ENCODE data around the gene ACADSB. TPM values are rescaled to one million over a fixed set of nuclear protein-coding genes. Genes with fewer than 3 reads are reported as not detected.

Gene ACADSB
- total and polyA plus RNA-seq, 10 donors: 5.1 to 23.9 (median 14.3) TPM

- peaks cover 0 to 39% (median 0%) of the 10 kb centered on the region in 7 donors for H3K27me3 ChIP-seq (replicated peaks in 1 of 7)
- DNase-seq: no peak
- H3K4me3 ChIP-seq: no peak overlapping the region
- H3K9me3 ChIP-seq: no peaks in the 10 kb centered on the region
- TF ChIP-seq POLR2A (IDR thresholded peaks at IDR 0.05) (no peak), CTCF (IDR thresholded peaks at IDR 0.05 in 8 of 11, conservative IDR thresholded peaks at IDR 0.05 in 3 of 11) (no peak), POLR2AphosphoS5 (IDR thresholded peaks at IDR 0.05) (no peak)
- no peaks in the 10 kb centered on the region for H3K4me1 ChIP-seq
- intact Hi-C loops (cut with DNase I; ENCODE audit: low total_unique reads): no loop called here
- 29 to 47% (median 32%) methylated on average over 2 of the region's 2 CpGs; no CpG with 5 or more reads in 2 of the 5 donors for WGBS, 5 donors
- no peak overlapping the region for H3K27ac ChIP-seq
- H3K36me3 ChIP-seq: no peaks in the 10 kb centered on the region
These were observed 93.9 kb downstream of the ACADSB start for GRCh38 chr10:123102673-123103072.

- WGBS, 5 donors: 72 to 80% (median 76%) methylated on average over 9 of the region's 9 CpGs
- DNase-seq: no peak
These were observed 95.1 kb downstream of the ACADSB start for GRCh38 chr10:123103944-123104343.

More at GRCh38 chr10:123103944-123104343, 95.1 kb downstream of the ACADSB start:
- Histone ChIP-seq H3K36me3 (no peaks in the 10 kb centered on the region), H3K4me3 (no peak overlapping the region), H3K27me3 (replicated peaks in 1 of 7) (peaks cover 0 to 35% (median 0%) of the 10 kb centered on the region in 7 donors), H3K4me1 (no peaks in the 10 kb centered on the region), H3K9me3 (no peaks in the 10 kb centered on the region), H3K27ac (no peak overlapping the region)
- intact Hi-C loops (cut with DNase I; ENCODE audit: low total_unique reads): no loop called here
- no peak for TF ChIP-seq CTCF (IDR thresholded peaks at IDR 0.05 in 8 of 11, conservative IDR thresholded peaks at IDR 0.05 in 3 of 11)
- TF ChIP-seq POLR2AphosphoS5 (IDR thresholded peaks at IDR 0.05): no peak
- TF ChIP-seq POLR2A (IDR thresholded peaks at IDR 0.05): no peak

Other genes with a start within 250 kb of the ACADSB start
- gene CUZD1, start 163.1 kb upstream of the ACADSB start, total RNA-seq: 1 to 10 TPM; 1.2 to 2.5 (median 1.8) TPM
- 1 to 10 TPM; 1.1 to 2.4 (median 1.9) TPM for gene CUZD1, start 163.1 kb upstream of the ACADSB start, polyA plus RNA-seq
- gene FAM24B, start 129.4 kb upstream of the ACADSB start, total RNA-seq: 1 to 10 TPM; 2.8 to 8.5 (median 6.0) TPM
- 1 to 10 TPM; 5.2 to 8.2 (median 5.4) TPM for gene FAM24B, start 129.4 kb upstream of the ACADSB start, polyA plus RNA-seq
- gene FAM24A, start 98.4 kb upstream of the ACADSB start, total RNA-seq: not detected
- not detected for gene FAM24A, start 98.4 kb upstream of the ACADSB start, polyA plus RNA-seq
- gene C10orf88, start 54.8 kb upstream of the ACADSB start, total RNA-seq: 10 to 100 TPM in 1 of 7 donors, 1 to 10 TPM in 6; 6.6 to 10.2 (median 8.8) TPM
- 1 to 10 TPM; 4.7 to 6.4 (median 6.3) TPM for gene C10orf88, start 54.8 kb upstream of the ACADSB start, polyA plus RNA-seq
- 1 to 10 TPM; 1.2 to 4.9 (median 2.4) TPM for gene PSTK, start 28.6 kb upstream of the ACADSB start, total RNA-seq
- 1 to 10 TPM; 3.0 to 3.5 (median 3.3) TPM for gene PSTK, start 28.6 kb upstream of the ACADSB start, polyA plus RNA-seq
- gene IKZF5, start 211 bp upstream of the ACADSB start, total RNA-seq: 10 to 100 TPM; 13.9 to 26.7 (median 19.8) TPM
- 10 to 100 TPM in 2 of 3 donors, 1 to 10 TPM in 1; 8.9 to 11.7 (median 10.1) TPM for gene IKZF5, start 211 bp upstream of the ACADSB start, polyA plus RNA-seq
- not detected for gene HMX3, start 127.0 kb downstream of the ACADSB start, total RNA-seq
- not detected for gene HMX3, start 127.0 kb downstream of the ACADSB start, polyA plus RNA-seq
- not detected for gene HMX2, start 139.1 kb downstream of the ACADSB start, total RNA-seq
- under 1 TPM in 1 of 3 donors, not detected in 2; 0.08 TPM for gene HMX2, start 139.1 kb downstream of the ACADSB start, polyA plus RNA-seq
- gene BUB3, start 145.4 kb downstream of the ACADSB start, total RNA-seq: 100 to 1,000 TPM in 4 of 7 donors, 10 to 100 TPM in 3; 94.2 to 193 (median 111) TPM
- gene BUB3, start 145.4 kb downstream of the ACADSB start, polyA plus RNA-seq: 10 to 100 TPM; 33.7 to 65.1 (median 62.2) TPM

Data from spleen (tissue), 11 donors.